Measurements from ENCODE around the gene ATXN7L1. TPM values are rescaled to one million over a fixed set of nuclear protein-coding genes. Genes with fewer than 3 reads are reported as not detected.

The ATXN7L1 gene
- total and polyA plus RNA-seq, 2 of the 8 experiments (the other 6 are each of a cell fraction or from before 2014, with no cell fraction given): 14.3 to 34.0 TPM

GRCh38 chr7:105581066-105581811, 295.2 kb downstream of the ATXN7L1 start, which contains the start of gene EFCAB10 (continued):
- TF ChIP-seq CBX8 (IDR thresholded peaks at IDR 0.05; ENCODE audit: borderline replicate concordance, low read depth, low read length) (no peak), BACH1 (IDR thresholded peaks at IDR 0.05; ENCODE audit: low read length) (no peak), TAF1 (IDR thresholded peaks at IDR 0.05; ENCODE audit: low read depth, low read length) (peak; percentile 79), BCL11A (IDR thresholded peaks at IDR 0.05; ENCODE audit: low read depth in 2 of 2, low read length in 2 of 2) (no peak), NRF1 (IDR thresholded peaks at IDR 0.05; ENCODE audit: low read depth, low read length) (no peak), SIX5 (IDR thresholded peaks at IDR 0.05; ENCODE audit: low read depth, low read length) (no peak), CBX5 (IDR thresholded peaks at IDR 0.05; ENCODE audit: low read depth, low read length) (no peak), TAF7 (optimal IDR thresholded peaks at IDR 0.05; ENCODE audit: borderline replicate concordance, low read depth, low read length) (peak; percentile 44), RNF2 (IDR thresholded peaks at IDR 0.05; ENCODE audit: borderline replicate concordance, low read depth, low read length, missing control alignments, poor library complexity, severe bottlenecking) (no peak), CTCF (IDR thresholded peaks at IDR 0.05; ENCODE audit: control extremely low read depth in 1 of 3, insufficient read depth in 1 of 3, low read depth in 1 of 3, low read length in 3 of 3) (peak; percentile 3 to 17 (median 6); a peak in 3 of 4 replicates), CEBPB (IDR thresholded peaks at IDR 0.05; ENCODE audit: low read depth, low read length) (no peak), SP2 (IDR thresholded peaks at IDR 0.05; ENCODE audit: low read length) (no peak), JUND (IDR thresholded peaks at IDR 0.05; ENCODE audit: low read length) (0 out of 2 replicates have a peak, but pooled peaks have one; percentile 35), RXRA (IDR thresholded peaks at IDR 0.05; ENCODE audit: insufficient read depth, low read depth, low read length) (0 out of 2 replicates have a peak, but pooled peaks have one; percentile 19), CREB1 (IDR thresholded peaks at IDR 0.05) (peak; percentile 98), POU5F1 (IDR thresholded peaks at IDR 0.05; ENCODE audit: low read depth, low read length) (no peak), KDM1A (IDR thresholded peaks at IDR 0.05; ENCODE audit: borderline replicate concordance, low read length) (no peak), ATF3 (IDR thresholded peaks at IDR 0.05; ENCODE audit: insufficient read depth, low read depth, low read length) (peak; percentile 95)
- TF ChIP-seq, protein P1, sequence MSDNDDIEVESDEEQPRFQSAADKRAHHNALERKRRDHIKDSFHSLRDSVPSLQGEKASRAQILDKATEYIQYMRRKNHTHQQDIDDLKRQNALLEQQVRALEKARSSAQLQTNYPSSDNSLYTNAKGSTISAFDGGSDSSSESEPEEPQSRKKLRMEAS (IDR thresholded peaks at IDR 0.05): peak; percentile 88

Data from H1 (cell line).